K562 (cell line): ENCODE results near the gene SEC14L2. TPM values are rescaled to one million over a fixed set of nuclear protein-coding genes. Genes with fewer than 3 reads are reported as not detected.

Source experiments
- ATAC-seq: fragments of 200-7000 bp; cut with Tn5 transposase; 3 replicates; pipeline ENCODE4 v1.9.1; 2020; ENCODE audit warnings: moderate library complexity
- BruUV-seq: library from RNA; stranded (reverse); fragments of 400-500 nt; replicated peaks from 2 replicates; lab custom pipeline; 2021; lab: Mats Ljungman, UMichigan
- CTCF ChIA-PET: fragments of 300-600 bp; formaldehyde crosslinking; extraction: SDS; loops from one replicate; lab custom pipeline; 2021; ENCODE audit warnings: low intra/inter-chr PET ratio; lab: Yijun Ruan, JAX
- POLR2A ChIA-PET: fragments of 300-600, 350-650 bp; sonication (Branson Sonifier 250); formaldehyde crosslinking; extraction: SDS; loops from one replicate; lab custom pipeline; 2021; ENCODE audit warnings: antibody characterized with exemption, inconsistent platforms; lab: Yijun Ruan, JAX
- DNase-seq, 4 experiments: peaks; one replicate each; pipeline versions ENCODE4 v3.0.0 to v3.0.0-alpha.2; 2011 to 2018; ENCODE audit warnings: low spot score in 3 of 4, mixed read lengths in 3 of 4; ENCODE audit errors: extremely low read depth in 1 of 4
- FAIRE-seq: peaks from 2 replicates; lab custom pipeline; 2011; peaks lifted over from hg19 to GRCh38; lab: Jason Lieb, UNC
- H2AFZ ChIP-seq: 2 replicates; pipeline ENCODE4 v1.6.0; 2011; ENCODE audit warnings: low read depth, low read length, control low read depth, inconsistent platforms
- H3K27ac ChIP-seq: fragments of 200-600 bp; 3 replicates; pipeline ENCODE4 v1.8.0; 2011; ENCODE audit warnings: low read depth, mild to moderate bottlenecking, control low read depth, inconsistent platforms, low read length, moderate library complexity, mixed read lengths; ENCODE audit errors: extremely low read depth
- H3K27me3 ChIP-seq, 2 experiments: fragments of 300-600 bp in 1 of 2; 2 replicates in 1 of 2; 3 replicates in 1 of 2; pipeline versions ENCODE4 v1.6.0 to v1.8.0; 2011; ENCODE audit warnings: inconsistent platforms in 2 of 2, low read length in 2 of 2, mild to moderate bottlenecking in 1 of 2, mixed read lengths in 1 of 2, moderate library complexity in 1 of 2; ENCODE audit not compliant: control insufficient read depth in 2 of 2, insufficient read depth in 2 of 2
- H3K36me3 ChIP-seq: fragments of 300-600 bp; 3 replicates; pipeline ENCODE4 v1.8.0; 2011; ENCODE audit warnings: mild to moderate bottlenecking, low read length, inconsistent platforms; ENCODE audit not compliant: control insufficient read depth, insufficient read depth
- H3K4me1 ChIP-seq, 2 experiments: fragments of 200-600 bp in 1 of 2; replicated peaks in 1 of 2; 2 replicates in 1 of 2; 3 replicates in 1 of 2; pipeline versions ENCODE4 v1.5.1 to v1.8.0; 2011; ENCODE audit warnings: inconsistent platforms in 2 of 2, low read length in 2 of 2, mild to moderate bottlenecking in 1 of 2, mixed read lengths in 1 of 2, moderate library complexity in 1 of 2; ENCODE audit not compliant: control insufficient read depth in 2 of 2, insufficient read depth in 2 of 2
- H3K4me2 ChIP-seq: 2 replicates; pipeline ENCODE4 v1.6.1; 2011; ENCODE audit warnings: low read length, control low read depth, inconsistent platforms, mixed read lengths; ENCODE audit not compliant: insufficient read depth
- H3K4me3 ChIP-seq: fragments of 200-600 bp; sonication (generic), shearing (Covaris generic); 2 replicates; pipeline ENCODE4 v1.5.1; 2016; ENCODE audit warnings: control low read depth, inconsistent platforms
- H3K79me2 ChIP-seq: fragments of 200-600 bp; 3 replicates; pipeline ENCODE4 v1.8.0; 2011; ENCODE audit warnings: low read length, inconsistent platforms; ENCODE audit not compliant: control insufficient read depth, insufficient read depth
- H3K9ac ChIP-seq, 2 experiments: 2 replicates each; pipeline versions ENCODE4 v1.6.0 to v1.6.1; 2011; ENCODE audit warnings: low read depth in 2 of 2, low read length in 2 of 2, control low read depth in 1 of 2, inconsistent platforms in 1 of 2, mild to moderate bottlenecking in 1 of 2, mixed read lengths in 1 of 2; ENCODE audit not compliant: insufficient read depth in 1 of 2
- H3K9me1 ChIP-seq: one replicate; pipeline ENCODE4 v1.6.0; 2011; ENCODE audit warnings: inconsistent platforms, mild to moderate bottlenecking, low read length, moderate library complexity; ENCODE audit not compliant: control insufficient read depth, insufficient read depth
- H3K9me3 ChIP-seq: replicated peaks from 2 replicates; pipeline ENCODE4 v1.5.1; 2011; ENCODE audit warnings: low read depth, low read length, inconsistent platforms; ENCODE audit not compliant: control insufficient read depth, insufficient read depth
- H4K20me1 ChIP-seq: replicated peaks from 2 replicates; pipeline ENCODE4 v1.6.1; 2011; ENCODE audit warnings: low read length, inconsistent platforms, mixed read lengths; ENCODE audit not compliant: control insufficient read depth, insufficient read depth
- CBFA2T2 ChIP-seq: fragments of 450-650 bp; conservative IDR thresholded peaks from 2 replicates; pipeline ENCODE4 v1.6.1; 2017; ENCODE audit warnings: mild to moderate bottlenecking
- CTCF ChIP-seq, 3 experiments: IDR thresholded peaks in 2 of 3; conservative IDR thresholded peaks in 1 of 3; 2 replicates each; pipeline ENCODE4 v1.5.1; 2011 to 2012; ENCODE audit warnings: low read length in 3 of 3, mild to moderate bottlenecking in 3 of 3, control low read depth in 2 of 3, improper control_type of control experiment in 1 of 3, inconsistent platforms in 1 of 3, low read depth in 1 of 3, mixed read lengths in 1 of 3, moderate library complexity in 1 of 3; ENCODE audit not compliant: insufficient read depth in 2 of 3
- JUNB ChIP-seq: fragments of 450-650 bp; formaldehyde crosslinking; conservative IDR thresholded peaks from 2 replicates; pipeline ENCODE4 v1.4.0; 2020; ENCODE audit warnings: mild to moderate bottlenecking
- NFATC3 ChIP-seq: fragments of 450-650 bp; IDR thresholded peaks from 2 replicates; pipeline ENCODE4 v1.6.1; 2017; ENCODE audit warnings: mild to moderate bottlenecking
- SMARCC2 ChIP-seq: fragments of 450-650 bp; IDR thresholded peaks from 2 replicates; pipeline ENCODE4 v1.6.1; 2017; ENCODE audit warnings: antibody characterized with exemption, moderate library complexity, mild to moderate bottlenecking, low read depth
- STAT5B ChIP-seq: fragments of 250-450 bp; sonication (Bioruptor Pico); IDR thresholded peaks from 2 replicates; pipeline ENCODE4 v1.8.0; 2021; ENCODE audit warnings: mild to moderate bottlenecking, inconsistent platforms
- ZFP30 ChIP-seq: fragments of 250-450 bp; sonication (Bioruptor Pico); IDR thresholded peaks from 2 replicates; pipeline ENCODE4 v1.8.0; 2022; ENCODE audit warnings: moderate library complexity, mild to moderate bottlenecking, inconsistent platforms, borderline replicate concordance
- ZNF23 ChIP-seq: fragments of 250-450 bp; sonication (Bioruptor Pico); IDR thresholded peaks from 2 replicates; pipeline ENCODE4 v1.4.0; 2020; ENCODE audit warnings: mild to moderate bottlenecking
- WGBS: fragments of 100-300 bp; shearing (Covaris generic); methylation state at CpG from one replicate; pipeline ENCODE4 v1.1.6; 2016; ENCODE audit warnings: low coverage, mixed read lengths; ENCODE audit not compliant: insufficient coverage; ENCODE audit errors: missing lambda C conversion rate; 5-methylcytosine and 5-hydroxymethylcytosine counted together
- in situ Hi-C: fragments of 300-500 bp; cut with MboI; formaldehyde crosslinking; loops from 4 replicates; pipeline ENCODE4 v1.15.0; 2018; ENCODE audit warnings: inconsistent platforms, mixed read lengths
- intact Hi-C: fragments of 100-400 bp; cut with micrococcal nuclease; formaldehyde crosslinking; loops from 2 replicates; pipeline ENCODE4 v1.14.2; 2022
- polyA plus RNA-seq, 8 experiments: library from polyadenylated mRNA; depleted of rRNA in 4 of 8; stranded (reverse) in 5 of 8; unstranded in 3 of 8; fragments of >200 nt; fragmentation: Nextera tagmentation in 2 of 8; fragmentation: Illumina TruSeq in 1 of 8; extraction: Ambion mirVana in 2 of 8; extraction: Trizol in 1 of 8; gene quantifications; 2 replicates each; pipeline versions ENCODE4 v1.2.1 to v1.2.3, GENCODE V29; 2011 to 2014; ENCODE audit warnings: inconsistent platforms in 1 of 8, missing spikeins in 1 of 8
- total RNA-seq, 7 experiments: library from RNA; depleted of rRNA in 6 of 7; stranded (reverse); fragments of >200 nt in 6 of 7; fragmentation: Illumina TruSeq in 2 of 7; extraction: Trizol in 2 of 7; gene quantifications; 2 replicates each; pipeline versions ENCODE4 v1.2.1 to v1.2.3, GENCODE V29; 2011 to 2021; ENCODE audit warnings: low replicate concordance in 1 of 7
- TF ChIP-seq, protein P1 (sequence below): fragments of 450-650 bp; IDR thresholded peaks from 2 replicates; pipeline ENCODE4 v1.6.1; 2018; ENCODE audit warnings: mild to moderate bottlenecking, low read depth; ENCODE audit not compliant: partially characterized antibody

SEC14L2 gene
- total and polyA plus RNA-seq, 9 of the 15 experiments (the other 6 are each of a cell fraction or from before 2014, with no cell fraction given) = 0.03 to 0.17 (median 0.10) TPM

- Histone ChIP-seq H3K9ac (no peak overlapping the region), H3K9me1 (no peaks in the 10 kb centered on the region), H4K20me1 (no peaks in the 10 kb centered on the region), H3K4me2 (no peak overlapping the region), H3K4me3 (no peak overlapping the region), H3K36me3 (no peaks in the 10 kb centered on the region), H3K9me3 (no peaks in the 10 kb centered on the region), H3K27ac (no peak overlapping the region), H3K79me2 (no peaks in the 10 kb centered on the region), H2AFZ (no peak overlapping the region), H3K4me1 (peaks cover 0 to 15% of the 10 kb centered on the region in 2 experiments; a peak in 2 of 5 replicates), H3K27me3 (no peaks in the 10 kb centered on the region; a peak in 1 of 5 replicates)
- FAIRE-seq (no peak), DNase-seq (no peak), ATAC-seq (no peak)
- TF ChIP-seq ZFP30 (CRISPR knock-in tag) (no peak), JUNB (CRISPR knock-in tag) (no peak), ZNF23 (CRISPR knock-in tag) (no peak), SMARCC2 (no peak), CBFA2T2 (no peak), CTCF (IDR thresholded peaks at IDR 0.05 in 2 of 3, conservative IDR thresholded peaks at IDR 0.05 in 1 of 3; ENCODE audit: insufficient read depth in 2 of 3, low read depth in 1 of 3, low read length in 3 of 3) (no peak), NFATC3 (no peak), STAT5B (CRISPR knock-in tag) (no peak)
- TF ChIP-seq, protein P1, sequence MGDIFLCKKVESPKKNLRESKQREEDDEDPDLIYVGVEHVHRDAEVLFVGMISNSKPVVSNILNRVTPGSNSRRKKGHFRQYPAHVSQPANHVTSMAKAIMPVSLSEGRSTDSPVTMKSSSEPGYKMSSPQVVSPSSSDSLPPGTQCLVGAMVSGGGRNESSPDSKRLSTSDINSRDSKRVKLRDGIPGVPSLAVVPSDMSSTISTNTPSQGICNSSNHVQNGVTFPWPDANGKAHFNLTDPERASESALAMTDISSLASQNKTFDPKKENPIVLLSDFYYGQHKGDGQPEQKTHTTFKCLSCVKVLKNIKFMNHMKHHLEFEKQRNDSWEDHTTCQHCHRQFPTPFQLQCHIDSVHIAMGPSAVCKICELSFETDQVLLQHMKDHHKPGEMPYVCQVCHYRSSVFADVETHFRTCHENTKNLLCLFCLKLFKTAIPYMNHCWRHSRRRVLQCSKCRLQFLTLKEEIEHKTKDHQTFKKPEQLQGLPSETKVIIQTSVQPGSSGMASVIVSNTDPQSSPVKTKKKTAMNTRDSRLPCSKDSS = no peak
- in situ Hi-C loops (no loop called here), intact Hi-C loops (no loop called here)
- ChIA-PET POLR2A (interaction anchor here (2.4 kb wide), 1 partner anchor 9 kb away, joined by 9 read pairs; no protein-coding TSS in a partner anchor), CTCF (no interaction called here)
- 28% methylated on average over 6 of the region's 8 CpGs for WGBS
- BruUV-seq = no TSS peak
Observed at GRCh38 chr22:30372915-30373314, 23.9 kb upstream of the SEC14L2 start.
